Right atrium auricular region (tissue), 2 donors: ENCODE results near the gene USH2A. TPM values are rescaled to one million over a fixed set of nuclear protein-coding genes. Genes with fewer than 3 reads are reported as not detected.

Experiments
- DNase-seq: peaks from one replicate; pipeline ENCODE4 v3.0.0-alpha.2; 2019; ENCODE audit warnings: low spot score
- H3K27ac ChIP-seq, 2 donors: fragments of 200-600 bp; sonication (generic); 1 replicate in 1 of 2; 2 replicates in 1 of 2; pipeline ENCODE4 v1.5.1; 2016 to 2019
- H3K27me3 ChIP-seq, 2 donors: fragments of 200-600 bp; sonication (generic); one replicate each; pipeline versions ENCODE4 v1.5.1 to v1.6.0; 2017 to 2019
- H3K36me3 ChIP-seq: fragments of 200-600 bp; sonication (generic); one replicate; pipeline ENCODE4 v1.5.1; 2016
- H3K4me1 ChIP-seq, 2 donors: fragments of 200-600 bp; sonication (generic); one replicate each; pipeline versions ENCODE4 v1.5.1 to v1.6.0; 2017 to 2019
- H3K4me3 ChIP-seq, 2 donors: fragments of 200-600 bp; sonication (generic); 1 replicate in 1 of 2; 2 replicates in 1 of 2; pipeline ENCODE4 v1.5.1; 2017 to 2019; ENCODE audit warnings: mild to moderate bottlenecking in 1 of 2, moderate library complexity in 1 of 2
- H3K9me3 ChIP-seq, 2 donors: fragments of 200-600 bp; sonication (generic); one replicate each; pipeline ENCODE4 v1.5.1; 2019
- CTCF ChIP-seq, 2 donors: fragments of 200-600 bp; sonication (generic); IDR thresholded peaks; one replicate each; pipeline ENCODE4 v1.5.1; 2019; ENCODE audit warnings: antibody characterized with exemption in 2 of 2
- total RNA-seq, 2 donors: library from RNA; depleted of rRNA; stranded (reverse); fragments of >200 nt; gene quantifications; one replicate each; pipeline ENCODE4 v1.1.0, GENCODE V29; 2016

Gene USH2A
- total RNA-seq, 2 donors from 2014 or later: 2.4 to 5.6 TPM

- no peak overlapping the region for H3K27ac ChIP-seq
Observed at GRCh38 chr1:216281757-216282156, 141.5 kb downstream of the USH2A start.

GRCh38 chr1:216270086-216270773 is 153.0 kb downstream of the USH2A start:
- no peak overlapping the region for H3K27ac ChIP-seq
- H3K9me3 ChIP-seq: no peaks in the 10 kb centered on the region
- no peak for DNase-seq
- no peaks in the 10 kb centered on the region for H3K36me3 ChIP-seq
- no peak for TF ChIP-seq CTCF (IDR thresholded peaks at IDR 0.05)
- H3K4me3 ChIP-seq: no peak overlapping the region
- H3K4me1 ChIP-seq: no peaks in the 10 kb centered on the region
- no peaks in the 10 kb centered on the region for H3K27me3 ChIP-seq

More at GRCh38 chr1:216281757-216282156, 141.5 kb downstream of the USH2A start:
- no peaks in the 10 kb centered on the region for H3K9me3 ChIP-seq
- H3K4me1 ChIP-seq: no peaks in the 10 kb centered on the region
- DNase-seq: no peak
- no peaks in the 10 kb centered on the region for H3K36me3 ChIP-seq
- no peak for TF ChIP-seq CTCF (IDR thresholded peaks at IDR 0.05)
- H3K27me3 ChIP-seq: no peaks in the 10 kb centered on the region
- H3K4me3 ChIP-seq: no peak overlapping the region

GRCh38 chr1:216261631-216262030 is 161.6 kb downstream of the USH2A start:
- no peaks in the 10 kb centered on the region for H3K36me3 ChIP-seq
- H3K27me3 ChIP-seq: no peaks in the 10 kb centered on the region
- H3K27ac ChIP-seq: no peak overlapping the region
- no peaks in the 10 kb centered on the region for H3K4me1 ChIP-seq
- no peak for TF ChIP-seq CTCF (IDR thresholded peaks at IDR 0.05)
- no peaks in the 10 kb centered on the region for H3K9me3 ChIP-seq
- no peak overlapping the region for H3K4me3 ChIP-seq
- DNase-seq: no peak

- H3K4me1 ChIP-seq: no peaks in the 10 kb centered on the region
- TF ChIP-seq CTCF (IDR thresholded peaks at IDR 0.05): no peak
- no peak overlapping the region for H3K27ac ChIP-seq
- H3K9me3 ChIP-seq: no peaks in the 10 kb centered on the region
- H3K4me3 ChIP-seq: no peak overlapping the region
- H3K27me3 ChIP-seq: no peaks in the 10 kb centered on the region
- H3K36me3 ChIP-seq: no peaks in the 10 kb centered on the region
- no peak for DNase-seq
Observed at GRCh38 chr1:216258856-216259255, 164.4 kb downstream of the USH2A start.

GRCh38 chr1:216258386-216258785 is 164.9 kb downstream of the USH2A start:
- no peak overlapping the region for H3K27ac ChIP-seq
- H3K36me3 ChIP-seq: no peaks in the 10 kb centered on the region
- no peaks in the 10 kb centered on the region for H3K9me3 ChIP-seq
- no peak overlapping the region for H3K4me3 ChIP-seq
- TF ChIP-seq CTCF (IDR thresholded peaks at IDR 0.05): no peak
- no peaks in the 10 kb centered on the region for H3K27me3 ChIP-seq
- DNase-seq: no peak
- H3K4me1 ChIP-seq: no peaks in the 10 kb centered on the region

GRCh38 chr1:216250861-216251260 is 172.4 kb downstream of the USH2A start:
- no peaks in the 10 kb centered on the region for H3K27me3 ChIP-seq
- TF ChIP-seq CTCF (IDR thresholded peaks at IDR 0.05): no peak
- H3K4me1 ChIP-seq: no peaks in the 10 kb centered on the region
- H3K9me3 ChIP-seq: no peaks in the 10 kb centered on the region
- DNase-seq: no peak
- H3K36me3 ChIP-seq: no peaks in the 10 kb centered on the region
- H3K27ac ChIP-seq: no peak overlapping the region
- no peak overlapping the region for H3K4me3 ChIP-seq
